SJSA1 (cell line): Measurements from ENCODE around the gene ETFB. TPM values are rescaled to one million over a fixed set of nuclear protein-coding genes. Genes with fewer than 3 reads are reported as not detected.
A peak's percentile ranks its signal among the peaks of the same experiment; 100 is the strongest.

Source experiments
- DNase-seq, 2 experiments: peaks; one replicate each; pipeline ENCODE4 v3.0.0-alpha.2; 2015 to 2020; ENCODE audit warnings: low spot score in 2 of 2, low read depth in 1 of 2
- H3K27ac ChIP-seq: fragments of 250-450 bp; sonication (Bioruptor Pico); 2 replicates; pipeline ENCODE4 v1.5.1; 2020; ENCODE audit warnings: mild to moderate bottlenecking, moderate library complexity
- H3K27me3 ChIP-seq: fragments of 250-450 bp; sonication (Bioruptor Pico); replicated peaks from 2 replicates; pipeline ENCODE4 v1.5.1; 2020; ENCODE audit warnings: mild to moderate bottlenecking, moderate library complexity
- H3K36me3 ChIP-seq: fragments of 250-450 bp; sonication (Bioruptor Pico); 2 replicates; pipeline ENCODE4 v1.5.1; 2020; ENCODE audit warnings: mild to moderate bottlenecking
- H3K4me1 ChIP-seq: fragments of 250-450 bp; sonication (Bioruptor Pico); replicated peaks from 2 replicates; pipeline ENCODE4 v1.6.1; 2021; ENCODE audit warnings: mild to moderate bottlenecking
- H3K4me3 ChIP-seq: fragments of 250-450 bp; sonication (Bioruptor Pico); 2 replicates; pipeline ENCODE4 v1.5.1; 2020; ENCODE audit warnings: mild to moderate bottlenecking
- H3K9me3 ChIP-seq: fragments of 250-450 bp; sonication (Bioruptor Pico); replicated peaks from 2 replicates; pipeline ENCODE4 v1.5.1; 2020; ENCODE audit warnings: mild to moderate bottlenecking
- total RNA-seq: library from RNA; depleted of rRNA; stranded (reverse); fragments of >200 nt; shearing (Covaris generic); gene quantifications from 2 replicates; pipeline ENCODE4 v1.2.3, GENCODE V29; 2014

The ETFB gene
- total RNA-seq, 1 experiment from 2014 or later: 91.4 TPM

DNA sequence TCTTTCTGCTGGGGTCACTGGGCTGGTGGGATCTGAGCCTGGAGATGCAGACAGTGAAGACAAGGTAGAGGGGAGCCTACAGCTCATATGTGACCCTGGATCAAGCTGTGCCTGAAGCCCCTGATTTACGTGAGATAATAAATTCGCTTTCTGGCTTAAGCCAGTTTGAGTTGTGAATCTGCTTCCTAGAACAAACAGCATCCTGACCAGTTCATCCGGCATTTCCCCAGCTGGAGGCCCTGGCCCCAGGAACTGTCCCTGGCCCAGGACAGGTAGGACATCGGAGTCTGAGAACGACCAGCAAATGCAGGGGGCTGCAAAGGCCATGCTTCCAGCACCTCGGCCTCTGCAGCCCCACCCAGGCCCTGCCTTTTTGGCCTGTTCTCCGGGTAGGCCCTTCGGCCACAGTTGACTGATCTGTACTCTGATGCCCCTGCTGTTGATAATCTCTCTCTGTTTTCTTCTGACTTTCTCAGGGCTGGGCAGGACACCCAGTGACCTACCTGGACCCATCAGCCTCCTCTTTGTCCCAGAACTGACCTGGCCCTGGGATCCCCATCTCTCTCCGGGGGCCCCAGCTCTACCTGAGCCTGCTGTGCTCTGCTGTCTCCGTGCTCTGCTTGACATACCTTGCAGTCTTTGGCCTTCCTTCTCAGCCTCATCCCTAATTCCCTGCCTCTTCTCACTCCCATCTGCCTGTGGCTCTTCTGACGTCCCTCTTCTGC lies 14.8 kb downstream of the ETFB start:
- H3K27ac ChIP-seq: peak overlapping the region; percentile 22; the same call in 1 of the 2 replicates

DNA sequence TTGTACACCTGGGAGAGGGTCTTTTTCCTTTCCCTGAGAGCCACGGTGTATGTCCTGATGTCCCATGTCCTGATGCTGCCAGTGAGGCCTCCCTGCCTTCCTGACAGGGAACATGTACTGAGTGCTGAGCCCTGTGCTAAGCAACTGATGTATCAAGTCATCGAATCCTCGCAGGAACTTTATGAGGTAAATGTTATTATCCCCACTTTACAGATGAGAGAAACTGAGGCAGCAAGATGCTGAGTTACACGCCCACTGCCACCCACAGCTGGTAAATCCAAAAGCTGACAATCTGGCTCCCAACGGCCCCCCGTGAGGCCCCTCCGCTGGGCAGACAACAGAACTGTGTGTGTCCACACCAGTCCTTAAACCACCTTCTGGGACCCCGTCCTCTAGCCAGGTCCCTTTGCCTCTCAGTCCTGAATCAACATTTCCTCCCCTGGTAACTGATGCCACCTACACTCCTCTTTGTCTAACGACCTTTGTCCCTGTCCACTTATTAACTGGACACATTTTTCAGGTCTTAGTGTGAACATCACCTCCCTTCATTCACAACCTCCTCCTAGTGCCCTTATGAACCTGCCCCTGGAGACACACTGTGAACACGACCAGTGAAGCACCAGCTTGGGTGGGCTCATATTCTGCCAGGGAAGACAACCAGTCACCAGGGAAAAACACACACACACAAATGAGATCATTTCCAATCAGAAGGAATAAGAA lies 18.8 kb downstream of the ETFB start:
- Histone ChIP-seq H3K36me3 (peaks cover 16% of the 10 kb centered on the region), H3K4me3 (no peak overlapping the region), H3K9me3 (no peaks in the 10 kb centered on the region), H3K4me1 (peaks cover 9% of the 10 kb centered on the region), H3K27ac (no peak overlapping the region), H3K27me3 (no peaks in the 10 kb centered on the region)
- no peak for DNase-seq

More for the DNA sequence above, 14.8 kb downstream of the ETFB start:
- no peaks in the 10 kb centered on the region for H3K9me3 ChIP-seq
- no peaks in the 10 kb centered on the region for H3K27me3 ChIP-seq
- no peak overlapping the region for H3K4me3 ChIP-seq
- H3K4me1 ChIP-seq: peaks cover 22% of the 10 kb centered on the region
- peaks cover 18% of the 10 kb centered on the region for H3K36me3 ChIP-seq
- DNase-seq: no peak

DNA sequence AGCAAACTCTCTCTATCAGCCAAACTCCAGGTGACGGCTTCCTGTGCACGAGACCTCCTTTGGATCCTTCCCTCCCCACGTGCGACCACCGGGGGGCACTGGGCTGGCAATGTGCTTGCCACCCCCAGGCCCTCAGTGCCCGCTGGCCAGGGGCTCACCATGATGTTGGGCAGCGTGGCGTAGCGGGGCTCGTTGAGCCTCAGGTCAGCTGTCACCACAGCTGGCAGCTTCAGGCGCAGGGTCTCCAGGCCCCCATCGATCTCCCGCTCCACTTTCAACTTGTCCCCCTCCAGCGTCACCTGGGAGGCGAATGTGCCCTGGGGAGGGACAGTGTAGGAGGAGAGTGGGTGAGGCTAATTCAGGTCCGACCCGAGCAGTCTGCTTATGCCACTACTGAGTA lies 19.4 kb downstream of the ETFB start:
- peaks cover 9% of the 10 kb centered on the region for H3K4me1 ChIP-seq
- no peaks in the 10 kb centered on the region for H3K9me3 ChIP-seq
- peaks cover 16% of the 10 kb centered on the region for H3K36me3 ChIP-seq
- DNase-seq: no peak
- no peak overlapping the region for H3K27ac ChIP-seq
- H3K27me3 ChIP-seq: no peaks in the 10 kb centered on the region
- H3K4me3 ChIP-seq: no peak overlapping the region

DNA sequence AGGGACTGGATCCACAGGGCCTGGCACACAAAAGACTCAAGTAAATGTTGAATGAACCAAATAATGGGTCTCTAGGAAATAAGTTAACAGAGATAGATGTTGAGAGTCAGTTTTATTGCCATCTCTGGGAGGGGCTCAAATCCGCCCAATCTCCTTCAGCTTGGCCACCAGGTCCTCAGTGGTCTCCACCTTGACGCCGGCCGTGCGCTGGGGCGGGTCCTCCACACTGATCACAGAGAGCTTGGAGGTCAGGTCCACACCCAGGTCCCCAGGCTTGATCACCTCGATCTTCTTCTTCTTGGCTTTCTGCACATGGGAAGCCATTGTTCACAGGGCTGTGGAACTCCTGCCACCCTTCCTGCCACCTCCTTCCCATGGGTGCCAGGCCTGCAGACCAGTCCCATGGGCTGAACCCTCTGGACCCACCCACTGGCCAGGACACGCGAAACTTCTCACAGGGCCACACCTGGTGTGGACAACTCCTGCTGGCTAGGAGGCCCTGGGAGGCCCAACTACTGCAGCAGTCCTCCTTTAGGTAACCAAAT lies 21.0 kb downstream of the ETFB start:
- DNase-seq: no peak
- Histone ChIP-seq H3K27me3 (peaks cover 5% of the 10 kb centered on the region; the same call in 1 of the 2 replicates), H3K4me1 (peaks cover 4% of the 10 kb centered on the region), H3K36me3 (peaks cover 5% of the 10 kb centered on the region), H3K4me3 (no peak overlapping the region), H3K9me3 (no peaks in the 10 kb centered on the region), H3K27ac (no peak overlapping the region)

DNA sequence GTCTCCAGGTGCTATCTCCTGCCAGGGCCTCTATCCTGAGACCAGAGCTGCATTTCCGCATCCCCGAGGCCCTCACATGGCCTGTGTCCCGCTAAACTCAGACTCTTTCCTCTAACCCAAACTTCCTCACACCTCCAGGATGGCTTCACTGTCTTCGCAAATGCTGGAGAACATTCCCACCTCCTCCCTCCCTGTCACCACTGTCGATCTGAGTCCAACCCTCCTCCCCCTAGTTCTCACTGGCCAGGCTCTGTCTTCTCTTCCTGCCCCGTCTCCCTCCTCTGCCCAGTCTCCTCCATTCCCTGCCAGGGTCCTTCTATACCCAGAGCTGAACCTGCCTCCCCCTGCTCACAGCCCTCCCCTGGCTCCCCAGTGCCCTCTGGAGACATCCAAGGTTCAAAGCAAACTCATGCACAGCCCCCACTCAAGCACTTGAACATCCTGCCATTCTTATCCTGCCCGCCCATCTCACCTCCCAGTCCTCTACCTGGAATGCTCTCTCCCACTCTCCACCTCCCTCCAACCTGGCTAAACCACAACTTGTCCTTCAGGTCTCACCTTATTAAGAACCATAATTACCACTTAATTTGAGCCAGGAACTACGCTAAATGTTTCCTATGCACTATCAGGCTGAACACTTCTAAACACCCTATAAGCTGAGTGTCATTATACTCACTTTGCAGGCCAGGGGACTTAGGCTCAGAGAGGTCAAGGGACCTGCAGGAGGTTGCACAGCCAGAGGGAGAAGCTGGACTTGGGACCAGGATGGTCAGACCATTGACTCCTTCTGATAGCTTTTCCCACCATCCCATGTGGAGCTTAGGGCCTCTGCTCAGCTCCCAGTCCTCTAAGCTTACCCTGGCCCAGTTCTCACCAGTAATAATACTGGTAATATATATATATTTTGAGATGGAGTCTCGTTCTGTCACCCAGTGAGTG lies 23.3 kb downstream of the ETFB start:
- Histone ChIP-seq H3K4me3 (no peak overlapping the region), H3K27ac (no peak overlapping the region), H3K9me3 (no peaks in the 10 kb centered on the region), H3K27me3 (peaks cover 8% of the 10 kb centered on the region; the same call in 1 of the 2 replicates), H3K36me3 (peaks cover 3% of the 10 kb centered on the region; the same call in 1 of the 2 replicates), H3K4me1 (peaks cover 19% of the 10 kb centered on the region)
- DNase-seq: no peak

DNA sequence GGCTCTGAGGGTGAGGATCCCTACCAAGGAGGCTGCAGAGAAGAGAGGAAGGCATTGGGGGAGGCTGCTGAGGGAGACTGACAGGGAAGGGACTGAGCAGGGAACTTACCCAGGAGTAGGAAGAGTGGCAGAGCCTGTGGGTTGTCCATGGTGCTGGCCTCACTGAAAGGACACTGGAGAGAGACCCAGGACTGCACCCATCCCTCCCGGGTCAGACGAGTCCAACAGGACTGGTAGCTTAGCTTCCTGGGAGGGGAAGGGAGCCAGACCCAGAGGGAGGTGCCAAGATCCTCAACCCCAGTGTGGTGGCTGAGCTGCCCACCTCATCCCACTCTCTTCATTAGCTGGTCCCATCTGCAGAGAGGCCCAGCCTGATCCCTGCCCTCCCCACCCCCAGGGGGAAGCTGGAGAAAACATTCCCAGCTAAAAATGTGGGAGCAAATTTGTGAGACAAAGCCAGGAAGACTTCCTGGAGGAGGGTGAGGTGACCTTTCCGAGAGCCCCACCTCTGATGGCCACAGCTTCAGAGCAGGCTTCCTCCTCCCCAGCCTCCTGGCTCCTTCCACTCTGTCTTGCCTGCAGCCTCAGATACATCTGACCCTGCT lies 24.1 kb downstream of the ETFB start, which contains the start of gene VSIG10L:
Gene VSIG10L, minus strand, starts transcription at position 164 of the 605 bp plus-strand sequence. Its CDS starts 15 bp downstream, at position 149.
- Histone ChIP-seq H3K4me1 (peaks cover 19% of the 10 kb centered on the region), H3K4me3 (no peak within 1 kb of the TSS), H3K27ac (no peak within 1 kb of the TSS), H3K9me3 (no peaks in the 10 kb centered on the region), H3K27me3 (peaks cover 8% of the 10 kb centered on the region; the same call in 1 of the 2 replicates), H3K36me3 (0 out of 2 replicates have a peak, but pooled peaks cover 3% of the 10 kb centered on the region)
- DNase-seq: no peak

DNA sequence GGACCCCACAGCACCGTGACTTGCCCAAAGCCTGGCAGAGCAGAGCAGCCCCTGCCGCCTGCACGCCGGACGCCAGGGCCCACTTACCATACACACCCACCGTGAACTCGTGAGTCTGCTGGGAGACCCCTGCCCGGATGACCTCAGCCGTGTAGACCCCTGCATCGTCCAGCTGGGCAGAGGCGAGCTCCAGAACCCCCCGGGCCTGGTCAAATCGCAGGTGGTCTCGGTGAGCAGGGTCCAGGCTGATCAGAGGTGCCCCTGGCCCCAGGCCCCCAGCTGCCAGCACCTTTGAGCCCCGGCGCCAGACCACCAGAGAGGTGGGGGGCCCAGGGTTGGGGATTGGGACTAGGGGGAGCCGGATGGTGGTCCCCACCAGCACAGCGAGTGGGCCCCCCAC lies 25.1 kb downstream of the ETFB start:
- no peak overlapping the region for H3K27ac ChIP-seq
- H3K27me3 ChIP-seq: peaks cover 8% of the 10 kb centered on the region; the same call in 1 of the 2 replicates
- H3K4me3 ChIP-seq: no peak overlapping the region
- DNase-seq: no peak
- peaks cover 19% of the 10 kb centered on the region for H3K4me1 ChIP-seq
- H3K36me3 ChIP-seq: 0 out of 2 replicates have a peak, but pooled peaks cover 3% of the 10 kb centered on the region
- H3K9me3 ChIP-seq: no peaks in the 10 kb centered on the region

DNA sequence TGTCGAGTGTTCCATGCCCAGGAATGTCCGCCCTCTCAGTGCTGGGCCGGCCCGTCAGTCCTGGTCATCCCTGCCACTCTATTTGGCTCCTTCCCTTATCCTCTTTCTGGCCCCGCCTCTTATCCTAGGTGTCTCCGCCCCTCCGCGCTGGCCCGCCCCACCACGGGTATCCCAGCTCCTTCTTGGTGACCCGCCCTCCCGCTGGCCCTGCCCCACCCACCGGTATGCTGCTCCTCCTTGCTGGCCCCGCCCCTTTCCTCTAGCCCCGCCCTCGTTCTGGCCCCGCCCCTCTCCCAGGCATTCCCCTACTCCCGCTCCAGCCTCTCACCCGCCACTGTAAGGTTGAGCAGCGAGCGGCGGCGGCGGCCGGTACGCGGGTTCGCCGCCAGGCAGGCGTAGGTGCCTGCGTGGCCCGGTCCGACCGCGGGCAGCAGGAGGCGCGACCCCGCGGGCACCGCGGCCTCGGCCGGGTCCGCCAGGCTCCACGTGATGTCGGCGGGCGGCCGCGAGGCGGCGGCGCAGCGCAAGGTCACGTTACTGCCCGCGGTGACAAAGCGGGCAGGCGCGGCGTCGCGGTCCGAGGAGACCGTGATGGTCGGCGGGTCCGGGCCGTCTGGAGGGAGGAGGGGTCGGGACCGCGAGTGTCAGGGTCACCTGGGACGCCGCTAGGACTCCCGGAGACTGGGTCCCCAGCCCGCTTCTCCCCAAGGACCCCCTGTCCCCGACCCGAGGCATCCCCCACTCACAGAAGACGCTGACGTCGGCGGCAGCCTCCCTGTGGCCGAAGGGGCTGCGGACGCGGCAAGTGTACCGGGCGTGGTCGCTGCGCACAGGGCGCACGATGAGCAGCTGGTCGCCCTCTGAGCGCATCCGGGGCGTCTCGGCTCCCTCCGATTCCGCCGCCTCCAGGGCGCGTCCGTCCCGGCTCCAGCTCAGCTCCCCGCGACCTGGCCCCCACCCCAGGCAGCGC lies 26.2 kb downstream of the ETFB start:
- H3K4me1 ChIP-seq: peaks cover 19% of the 10 kb centered on the region
- 0 out of 2 replicates have a peak, but pooled peaks cover 3% of the 10 kb centered on the region for H3K36me3 ChIP-seq
- H3K9me3 ChIP-seq: no peaks in the 10 kb centered on the region
- H3K27me3 ChIP-seq: peaks cover 8% of the 10 kb centered on the region; the same call in 1 of the 2 replicates
- no peak overlapping the region for H3K27ac ChIP-seq
- peak; percentile 84 to 99 for DNase-seq
- peak overlapping the region; percentile 48 for H3K4me3 ChIP-seq

DNA sequence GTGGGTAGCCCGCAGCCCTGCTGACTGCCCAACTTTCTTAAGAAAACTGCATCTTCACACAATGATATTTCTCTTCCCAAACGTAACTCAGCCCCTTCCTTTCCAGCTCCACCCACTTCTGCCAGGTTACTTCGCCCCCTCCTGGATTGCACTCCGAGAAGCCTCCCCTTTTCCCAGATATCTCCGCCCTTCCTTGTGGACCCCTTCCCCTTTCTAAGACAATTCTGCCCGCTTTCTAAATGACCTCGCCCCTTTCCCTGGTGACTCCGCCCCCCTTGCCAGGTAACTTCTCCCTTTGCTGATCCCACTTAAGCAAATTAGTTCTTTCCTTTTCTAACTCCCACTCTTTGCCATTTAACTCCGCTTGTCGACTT lies 26.9 kb downstream of the ETFB start:
- Histone ChIP-seq H3K4me1 (peaks cover 19% of the 10 kb centered on the region), H3K36me3 (0 out of 2 replicates have a peak, but pooled peaks cover 3% of the 10 kb centered on the region), H3K27me3 (peaks cover 8% of the 10 kb centered on the region; the same call in 1 of the 2 replicates), H3K27ac (no peak overlapping the region), H3K9me3 (no peaks in the 10 kb centered on the region), H3K4me3 (peak overlapping the region; percentile 48)
- DNase-seq: peak in 1 of 2 experiments; percentile 61

DNA sequence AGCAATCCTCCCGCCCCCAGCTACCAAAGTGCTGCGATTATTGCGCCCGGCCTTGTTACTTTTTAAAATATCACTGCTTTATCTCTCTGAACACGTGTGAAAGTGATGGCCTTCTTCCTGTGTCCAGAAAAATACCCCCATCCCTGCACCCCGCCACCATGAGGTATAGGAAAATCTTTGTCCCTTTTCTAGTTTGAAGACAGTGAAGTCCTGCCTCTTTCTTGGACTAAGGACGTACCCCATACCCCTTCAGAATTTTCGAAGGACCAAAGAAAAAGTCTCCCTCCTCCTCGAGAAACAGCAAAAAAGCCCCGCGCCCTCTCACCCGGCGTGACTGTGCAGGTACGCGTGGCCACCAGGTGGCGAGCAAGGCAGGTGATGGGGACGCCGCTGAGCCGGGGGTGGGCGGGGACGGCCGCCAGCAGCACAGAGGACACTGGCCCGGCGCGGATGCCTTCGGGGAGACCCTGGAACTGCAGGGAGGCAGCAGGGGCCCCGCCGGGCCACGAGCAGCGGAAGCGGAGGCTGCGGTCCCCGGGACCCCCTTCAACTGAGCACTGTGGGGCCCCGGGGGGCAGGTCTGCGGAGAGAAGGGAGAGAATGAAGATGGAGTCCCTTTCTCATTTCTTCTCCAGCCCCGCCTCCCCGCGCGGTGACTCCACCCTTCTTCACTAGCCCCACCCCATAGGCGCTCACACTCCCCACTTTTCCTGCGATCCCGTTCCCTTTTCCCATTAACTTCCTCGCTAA lies 27.4 kb downstream of the ETFB start:
- Histone ChIP-seq H3K9me3 (no peaks in the 10 kb centered on the region), H3K4me3 (peak overlapping the region; percentile 48), H3K27me3 (peaks cover 8% of the 10 kb centered on the region; the same call in 1 of the 2 replicates), H3K36me3 (0 out of 2 replicates have a peak, but pooled peaks cover 3% of the 10 kb centered on the region), H3K27ac (no peak overlapping the region), H3K4me1 (peaks cover 19% of the 10 kb centered on the region)
- peak; percentile 79 to 90 for DNase-seq

DNA sequence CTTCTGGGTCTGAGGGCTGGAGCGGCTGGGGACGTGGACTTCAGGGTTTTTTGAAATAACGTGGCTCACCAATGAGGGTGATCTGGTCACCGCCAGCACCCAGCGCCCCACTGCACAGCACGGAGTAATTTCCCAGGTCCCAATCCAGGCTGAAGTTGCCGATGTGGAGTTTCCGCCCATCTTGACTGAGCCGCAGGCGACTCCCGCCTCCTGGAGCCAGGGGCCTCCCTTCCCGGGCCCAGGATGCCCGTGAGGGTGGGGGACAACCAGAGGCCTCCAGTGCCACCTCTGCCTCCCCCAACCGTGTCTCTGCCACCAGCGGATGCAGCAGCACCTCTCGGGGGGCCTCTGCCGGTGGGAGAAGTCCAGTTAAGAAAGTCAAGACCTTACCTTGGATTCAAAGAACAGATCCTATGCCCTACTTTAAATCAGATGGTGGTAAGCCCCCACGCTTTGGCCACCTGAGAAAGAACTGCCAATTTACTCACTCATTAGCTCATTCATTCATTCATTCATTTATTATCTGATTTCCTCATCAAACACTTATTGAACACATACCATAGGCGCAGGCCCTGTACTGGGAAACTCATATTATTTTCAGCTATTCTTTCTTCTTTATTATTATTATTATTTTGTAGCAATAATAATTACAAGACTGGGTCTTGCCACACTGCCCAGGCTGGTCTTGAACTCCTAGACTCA lies 28.2 kb downstream of the ETFB start:
- H3K4me1 ChIP-seq: peaks cover 19% of the 10 kb centered on the region
- H3K27ac ChIP-seq: no peak overlapping the region
- no peak overlapping the region for H3K4me3 ChIP-seq
- peaks cover 8% of the 10 kb centered on the region; the same call in 1 of the 2 replicates for H3K27me3 ChIP-seq
- 0 out of 2 replicates have a peak, but pooled peaks cover 3% of the 10 kb centered on the region for H3K36me3 ChIP-seq
- no peaks in the 10 kb centered on the region for H3K9me3 ChIP-seq
- DNase-seq: no peak
